Measurements from ENCODE around the gene RASA1.

RASA1 gene

DNA sequence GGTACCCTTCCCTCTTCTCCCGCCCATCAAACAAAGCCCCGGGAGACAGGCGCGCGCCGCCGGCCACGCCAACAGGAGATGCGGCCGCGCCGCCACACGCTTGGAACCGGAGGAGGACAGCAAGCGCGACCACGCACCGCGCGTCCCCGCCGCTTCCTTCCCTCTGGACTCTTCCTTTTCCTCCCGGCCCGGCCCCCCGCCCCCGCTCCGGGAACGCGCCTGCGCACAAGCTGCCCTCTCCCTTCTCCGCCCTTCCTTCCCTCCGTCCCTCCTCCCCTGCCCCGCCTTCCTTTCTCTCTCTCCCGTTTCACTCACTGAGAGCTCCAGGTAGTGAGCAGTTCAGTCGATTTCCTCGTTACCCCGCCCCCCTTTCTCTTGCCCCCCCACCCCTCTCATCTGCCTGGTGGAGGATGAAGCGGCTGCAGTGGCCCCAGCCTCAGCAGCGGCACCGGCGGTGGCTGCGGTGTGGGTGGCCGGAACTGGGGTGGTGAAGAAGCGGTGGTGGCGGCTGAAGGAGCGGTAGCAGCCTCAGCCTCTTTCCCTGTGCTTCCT, at the start of gene RASA1:
Gene RASA1 (plus strand): TSS at position 310 of the 552 bp plus-strand sequence. CDS start 569 bp downstream, outside the sequence.
- DNase-seq (ENCODE audit: low spot score) = peak; percentile 92
- in situ Hi-C loops (cut with MboI; ENCODE audit: low pct_unique_long_range_greater_than_20kb, low sequenced_read_pairs, unreplicated experiment) = no loop called here
- TF ChIP-seq, protein P1, sequence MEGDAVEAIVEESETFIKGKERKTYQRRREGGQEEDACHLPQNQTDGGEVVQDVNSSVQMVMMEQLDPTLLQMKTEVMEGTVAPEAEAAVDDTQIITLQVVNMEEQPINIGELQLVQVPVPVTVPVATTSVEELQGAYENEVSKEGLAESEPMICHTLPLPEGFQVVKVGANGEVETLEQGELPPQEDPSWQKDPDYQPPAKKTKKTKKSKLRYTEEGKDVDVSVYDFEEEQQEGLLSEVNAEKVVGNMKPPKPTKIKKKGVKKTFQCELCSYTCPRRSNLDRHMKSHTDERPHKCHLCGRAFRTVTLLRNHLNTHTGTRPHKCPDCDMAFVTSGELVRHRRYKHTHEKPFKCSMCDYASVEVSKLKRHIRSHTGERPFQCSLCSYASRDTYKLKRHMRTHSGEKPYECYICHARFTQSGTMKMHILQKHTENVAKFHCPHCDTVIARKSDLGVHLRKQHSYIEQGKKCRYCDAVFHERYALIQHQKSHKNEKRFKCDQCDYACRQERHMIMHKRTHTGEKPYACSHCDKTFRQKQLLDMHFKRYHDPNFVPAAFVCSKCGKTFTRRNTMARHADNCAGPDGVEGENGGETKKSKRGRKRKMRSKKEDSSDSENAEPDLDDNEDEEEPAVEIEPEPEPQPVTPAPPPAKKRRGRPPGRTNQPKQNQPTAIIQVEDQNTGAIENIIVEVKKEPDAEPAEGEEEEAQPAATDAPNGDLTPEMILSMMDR (IDR thresholded peaks at IDR 0.05; ENCODE audit: extremely low read depth, insufficient read depth, missing control alignments) = no peak

DNA sequence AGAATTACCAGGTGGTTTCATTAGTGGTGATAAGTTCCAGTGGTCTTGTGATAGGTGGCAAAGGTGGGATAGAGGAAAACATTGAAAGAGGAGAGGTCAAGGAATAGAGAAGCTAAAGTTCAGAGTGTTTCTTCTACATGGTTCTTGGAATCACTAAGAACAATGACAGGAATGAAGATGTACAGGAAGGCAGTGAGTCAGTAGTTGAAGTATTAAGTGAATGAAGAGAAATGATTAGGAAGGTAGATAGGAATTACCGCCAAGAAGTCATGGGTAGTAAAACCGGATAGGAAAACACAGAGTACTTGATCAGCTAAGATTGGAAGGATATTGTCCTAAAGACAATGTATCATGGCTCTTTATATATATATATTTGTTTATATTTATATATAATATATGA, 37.9 kb upstream of the RASA1 start:
- TF ChIP-seq, protein P1 (IDR thresholded peaks at IDR 0.05; ENCODE audit: extremely low read depth, insufficient read depth, missing control alignments) = no peak
- DNase-seq (ENCODE audit: low spot score) = no peak
- in situ Hi-C loops (cut with MboI; ENCODE audit: low pct_unique_long_range_greater_than_20kb, low sequenced_read_pairs, unreplicated experiment) = no loop called here

GRCh38 chr5:87231037-87231808, 36.5 kb upstream of the RASA1 start:
- DNase-seq (ENCODE audit: low spot score) = no peak
- in situ Hi-C loops (cut with MboI; ENCODE audit: low pct_unique_long_range_greater_than_20kb, low sequenced_read_pairs, unreplicated experiment) = no loop called here
- TF ChIP-seq, protein P1 (IDR thresholded peaks at IDR 0.05; ENCODE audit: extremely low read depth, insufficient read depth, missing control alignments) = no peak

- in situ Hi-C loops (cut with MboI; ENCODE audit: low pct_unique_long_range_greater_than_20kb, low sequenced_read_pairs, unreplicated experiment) = no loop called here
- TF ChIP-seq, protein P1 (IDR thresholded peaks at IDR 0.05; ENCODE audit: extremely low read depth, insufficient read depth, missing control alignments) = no peak
- no peak for DNase-seq (ENCODE audit: low spot score)
Measured at GRCh38 chr5:87233143-87233542, 34.5 kb upstream of the RASA1 start.

- no peak for DNase-seq (ENCODE audit: low spot score)
- in situ Hi-C loops (cut with MboI; ENCODE audit: low pct_unique_long_range_greater_than_20kb, low sequenced_read_pairs, unreplicated experiment) = no loop called here
- TF ChIP-seq, protein P1 (IDR thresholded peaks at IDR 0.05; ENCODE audit: extremely low read depth, insufficient read depth, missing control alignments) = no peak
Measured at GRCh38 chr5:87241555-87241954, 26.1 kb upstream of the RASA1 start.

DNA sequence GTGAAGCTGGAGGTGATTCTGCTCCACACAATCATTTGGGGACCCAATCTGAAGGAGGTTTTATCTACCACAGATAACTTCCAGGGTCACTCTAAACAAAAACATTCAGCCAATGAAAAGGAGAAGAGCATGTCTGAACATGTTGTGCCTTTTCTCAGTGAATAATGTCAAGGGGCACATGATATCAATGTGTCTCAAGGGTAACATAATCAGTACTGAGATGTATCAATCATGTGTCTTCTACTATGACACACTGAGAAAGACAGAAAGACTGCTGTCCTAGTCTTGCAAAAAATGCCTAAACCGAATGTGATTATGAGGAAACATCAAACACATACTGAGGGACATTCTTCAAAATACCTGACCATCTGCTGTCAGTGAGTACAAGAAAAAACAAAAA, 25.4 kb upstream of the RASA1 start:
- TF ChIP-seq, protein P1 (IDR thresholded peaks at IDR 0.05; ENCODE audit: extremely low read depth, insufficient read depth, missing control alignments) = no peak

More for the DNA sequence above, 25.4 kb upstream of the RASA1 start:
- no peak for DNase-seq (ENCODE audit: low spot score)
- in situ Hi-C loops (cut with MboI; ENCODE audit: low pct_unique_long_range_greater_than_20kb, low sequenced_read_pairs, unreplicated experiment) = no loop called here
